GM19468 (cell line): ENCODE data around the gene SPTBN2.

Source experiments
- ATAC-seq: cut with Tn5 transposase; IDR thresholded peaks from one replicate; pipeline ENCODE4 v1.9.1; 2021; ENCODE audit warnings: mild to moderate bottlenecking, moderate library complexity, moderate number of reproducible peaks; ENCODE audit not compliant: unreplicated experiment; ENCODE audit errors: extremely low read depth

Gene SPTBN2

GRCh38 chr11:66705587-66706335, 23.3 kb downstream of the SPTBN2 start:
- no peak for ATAC-seq

- ATAC-seq = no peak
Observed at GRCh38 chr11:66704659-66705360, 24.2 kb downstream of the SPTBN2 start.

DNA sequence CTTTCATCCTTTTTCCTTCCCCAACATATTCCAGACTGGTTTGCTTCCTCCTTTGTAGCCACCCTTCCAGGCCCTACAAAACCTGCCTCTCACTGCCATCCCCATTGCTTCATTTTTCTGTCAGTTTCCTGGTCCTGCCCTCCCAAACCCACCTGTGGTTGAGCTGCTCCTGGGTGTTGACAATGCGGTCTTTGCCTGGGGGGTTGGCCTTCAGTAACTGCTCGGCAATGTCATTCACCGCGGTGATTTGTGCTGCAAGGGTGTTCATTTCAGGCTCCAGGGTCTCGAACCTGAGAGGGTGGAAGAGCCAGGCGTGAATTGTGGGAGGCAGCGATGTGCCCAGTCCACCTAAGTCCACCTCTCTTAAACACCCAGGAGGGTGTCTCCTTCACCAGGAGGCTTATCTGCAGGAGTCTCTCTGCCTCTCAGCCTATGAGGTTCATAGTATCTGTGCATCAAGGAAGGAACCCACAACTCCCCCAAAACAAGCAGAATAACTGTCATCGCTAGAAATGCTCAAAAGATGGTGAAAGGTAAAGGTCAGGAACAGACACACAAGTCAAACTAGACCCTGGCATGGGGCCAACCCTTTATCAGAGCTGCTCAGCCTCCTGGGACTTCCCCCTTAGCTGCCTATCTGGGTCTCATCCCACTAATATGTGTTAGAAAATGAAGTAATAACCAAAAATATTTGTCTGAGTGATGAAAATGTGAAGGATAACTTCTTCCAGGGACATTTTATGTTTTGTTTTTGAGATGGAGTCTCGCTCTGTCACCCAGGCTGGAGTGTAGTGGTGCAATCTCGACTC, 27.4 kb downstream of the SPTBN2 start:
- no peak for ATAC-seq

GRCh38 chr11:66700742-66701141, 28.3 kb downstream of the SPTBN2 start:
- ATAC-seq = no peak

DNA sequence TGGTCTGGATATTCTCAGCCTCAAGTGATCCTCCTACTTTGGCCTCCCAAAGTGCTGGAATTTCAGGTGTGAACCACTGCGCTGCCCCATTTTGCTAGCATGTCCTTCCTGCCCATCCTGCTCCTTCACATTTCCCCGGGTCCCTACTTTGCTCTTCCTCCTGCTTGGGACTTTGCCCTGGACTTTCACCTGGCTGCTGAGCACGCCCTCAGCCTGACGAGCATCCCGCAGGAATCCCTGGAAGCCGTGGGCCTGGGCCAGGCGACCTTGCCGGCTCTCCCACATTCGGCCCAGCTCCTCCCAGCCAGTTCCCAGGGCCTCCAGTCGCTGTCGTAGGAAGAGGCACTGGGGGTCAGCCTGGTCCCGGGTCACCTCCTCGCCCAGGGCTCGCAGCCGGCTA, 28.7 kb downstream of the SPTBN2 start:
- no peak for ATAC-seq

GRCh38 chr11:66698491-66698890, 30.5 kb downstream of the SPTBN2 start:
- no peak for ATAC-seq

DNA sequence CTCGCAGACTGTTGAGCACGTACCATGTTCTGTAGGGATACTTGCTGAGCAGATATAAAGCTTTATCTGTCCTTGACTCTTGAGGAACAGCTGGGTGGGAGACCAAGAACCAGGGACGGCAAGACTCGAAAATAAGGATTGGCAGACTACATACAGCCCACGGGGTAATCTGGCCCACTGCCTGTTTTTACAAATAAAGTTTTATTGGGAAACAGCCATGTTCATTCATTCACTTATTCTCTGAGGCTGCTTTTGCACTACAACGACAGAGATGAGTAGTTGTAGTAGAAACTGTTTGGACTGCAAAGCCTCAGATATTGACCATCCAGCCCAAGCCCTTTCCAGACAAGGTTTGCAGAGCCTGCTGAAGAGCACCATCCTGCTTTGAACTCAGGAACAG, 31.0 kb downstream of the SPTBN2 start:
- no peak for ATAC-seq

DNA sequence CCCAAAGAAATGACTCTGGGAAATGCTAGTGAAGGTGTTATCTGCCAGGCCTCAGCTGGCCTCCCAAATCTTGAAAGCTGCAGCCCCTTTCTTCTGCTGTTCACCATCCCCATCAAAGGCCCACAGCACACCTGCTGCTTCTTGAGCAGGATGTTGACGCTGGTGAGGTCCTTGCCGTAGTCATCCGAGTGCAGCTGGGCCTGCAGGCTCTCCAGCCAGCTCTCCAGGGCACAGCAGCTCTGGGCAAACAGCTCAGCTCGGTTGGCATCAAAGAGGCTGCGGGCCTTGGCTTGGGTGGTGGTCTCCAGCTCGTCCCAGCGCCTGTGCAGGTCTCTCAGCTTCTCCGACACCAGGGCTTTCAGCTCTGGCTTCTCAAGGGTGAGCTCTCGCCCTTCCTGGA, 32.9 kb downstream of the SPTBN2 start:
- no peak for ATAC-seq

GRCh38 chr11:66694732-66695207, 34.2 kb downstream of the SPTBN2 start:
- ATAC-seq = no peak

DNA sequence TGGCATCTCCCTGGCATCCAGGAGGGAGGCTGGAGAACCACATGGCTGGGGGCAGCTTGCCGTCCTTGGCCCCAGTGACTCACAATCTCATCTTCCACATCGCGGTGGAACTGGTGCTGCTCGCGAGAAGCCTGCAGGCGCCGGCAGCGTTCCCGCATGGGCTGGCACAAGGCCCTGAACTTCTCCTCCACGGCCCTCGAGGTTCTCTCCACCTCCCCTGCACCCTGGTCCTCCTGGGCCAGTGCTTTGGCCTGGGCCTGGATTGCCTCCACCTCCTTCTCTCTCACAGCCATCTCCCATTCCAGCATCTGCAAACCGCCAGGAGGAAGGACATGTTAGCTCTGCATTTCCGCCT, 35.0 kb downstream of the SPTBN2 start:
- ATAC-seq = no peak

- no peak for ATAC-seq
Observed at GRCh38 chr11:66693356-66694055, 35.5 kb downstream of the SPTBN2 start.

DNA sequence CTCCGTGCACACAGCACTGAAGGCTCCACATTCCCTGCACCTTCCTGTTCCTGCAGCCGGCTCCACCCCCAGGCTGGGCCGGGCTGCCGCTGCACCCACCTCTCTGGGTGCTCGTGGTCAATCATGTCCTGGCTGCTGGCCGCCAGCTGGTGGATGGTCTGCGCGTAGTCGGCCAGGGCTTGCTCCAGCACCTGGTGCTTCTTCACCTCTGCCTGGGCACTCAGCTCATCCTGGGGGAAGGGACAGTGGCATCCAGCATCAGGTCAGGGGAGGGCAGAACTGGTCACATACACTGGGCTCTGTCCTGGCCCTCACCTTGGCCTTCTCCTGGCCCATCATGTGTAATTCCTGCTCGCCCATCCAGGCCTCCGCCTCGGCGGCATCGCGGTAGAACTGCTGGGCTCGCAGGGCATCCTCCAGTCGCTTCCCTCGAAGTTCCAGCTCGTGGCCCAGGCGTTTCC, 36.1 kb downstream of the SPTBN2 start:
- no peak for ATAC-seq

DNA sequence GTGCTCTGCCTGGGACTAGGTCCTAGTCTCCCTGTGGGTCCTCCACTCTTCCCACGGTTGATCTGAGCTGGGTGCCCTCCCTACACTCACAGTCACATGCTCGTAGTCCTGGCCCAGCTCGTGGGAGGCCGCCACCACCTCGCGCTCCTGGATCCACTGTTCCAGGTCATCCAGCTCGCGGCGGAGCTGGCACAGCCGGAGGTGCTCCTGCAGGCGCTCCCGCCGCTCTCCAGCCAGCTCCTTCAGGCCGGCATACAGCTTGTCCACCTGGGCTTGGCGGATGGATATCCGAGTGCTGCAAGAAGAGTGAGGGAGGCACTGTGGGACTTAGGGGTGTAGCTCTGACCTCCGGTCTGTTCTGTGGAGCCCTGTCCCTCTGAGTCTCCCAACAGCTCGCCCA, 36.6 kb downstream of the SPTBN2 start:
- no peak for ATAC-seq

- ATAC-seq = no peak
Observed at GRCh38 chr11:66691311-66691980, 37.6 kb downstream of the SPTBN2 start.

GRCh38 chr11:66689661-66690590, 39.1 kb downstream of the SPTBN2 start:
- ATAC-seq = no peak

- ATAC-seq = no peak
Observed at GRCh38 chr11:66688561-66689534, 40.2 kb downstream of the SPTBN2 start.

- no peak for ATAC-seq
Observed at GRCh38 chr11:66687831-66688281, 41.2 kb downstream of the SPTBN2 start.
